NCI-H1694 (cell line): Measurements from ENCODE around the gene COL18A1.
"Not testable (repeated sequence)": the region's sequence is repeated elsewhere in the genome, so short reads cannot be mapped to it uniquely, and the experiment has no call there.

ENCODE experiments used
- DNase-seq: peaks from one replicate; lab custom pipeline; 2025; lab: John Stamatoyannopoulos, UW

Gene COL18A1

GRCh38 chr21:45404730-45405270 is at the start of gene COL18A1:
Gene COL18A1 (plus strand): TSS chr21:45405165. CDS start chr21:45405231, 66 bp downstream.
- DNase-seq: no peak

- no peak for DNase-seq
These were observed 49.4 kb upstream of the COL18A1 start for GRCh38 chr21:45355573-45355972.

- no peak for DNase-seq
These were observed 48.7 kb upstream of the COL18A1 start for GRCh38 chr21:45356251-45356650.

GRCh38 chr21:45356653-45357435 is 48.1 kb upstream of the COL18A1 start:
- DNase-seq: no peak

- DNase-seq: no peak
These were observed 47.3 kb upstream of the COL18A1 start for GRCh38 chr21:45357436-45358260.

GRCh38 chr21:45358261-45358670 is 46.7 kb upstream of the COL18A1 start:
- DNase-seq: no peak

GRCh38 chr21:45358711-45359310 is 46.2 kb upstream of the COL18A1 start:
- no peak for DNase-seq

GRCh38 chr21:45359451-45360217 is 45.3 kb upstream of the COL18A1 start:
- DNase-seq: no peak

- DNase-seq: no peak
These were observed 43.6 kb upstream of the COL18A1 start for GRCh38 chr21:45361033-45361997.

- DNase-seq: no peak
These were observed 42.8 kb upstream of the COL18A1 start for GRCh38 chr21:45362077-45362747.

- DNase-seq: no peak
These were observed 42.2 kb upstream of the COL18A1 start for GRCh38 chr21:45362748-45363145.

GRCh38 chr21:45363272-45363671 is 41.7 kb upstream of the COL18A1 start:
- not testable (repeated sequence) for DNase-seq

GRCh38 chr21:45363921-45364467 is 41.0 kb upstream of the COL18A1 start:
- no peak for DNase-seq

- no peak for DNase-seq
These were observed 40.3 kb upstream of the COL18A1 start for GRCh38 chr21:45364468-45365185.

- no peak for DNase-seq
These were observed 39.8 kb upstream of the COL18A1 start for GRCh38 chr21:45365186-45365607.

- DNase-seq: no peak
These were observed 39.2 kb upstream of the COL18A1 start for GRCh38 chr21:45365608-45366241.

GRCh38 chr21:45366476-45366875 is 38.5 kb upstream of the COL18A1 start:
- DNase-seq: no peak

GRCh38 chr21:45366931-45367401 is 38.0 kb upstream of the COL18A1 start:
- no peak for DNase-seq
